Tibial nerve (tissue), 4 donors: ENCODE data around the gene KRT26.

Experiments
- EP300 ChIP-seq, 2 donors: sonication (generic); formaldehyde crosslinking; IDR thresholded peaks; one replicate each; pipeline ENCODE4 v1.6.1; 2017; ENCODE audit warnings: antibody characterized with exemption in 2 of 2, mild to moderate bottlenecking in 1 of 2
- POLR2A ChIP-seq, 2 donors: fragments of 450-650 bp; IDR thresholded peaks; one replicate each; pipeline ENCODE4 v1.6.1; 2017; ENCODE audit warnings: antibody characterized with exemption in 2 of 2, mild to moderate bottlenecking in 2 of 2, moderate library complexity in 2 of 2
- TF ChIP-seq, protein P1 (sequence below), 5 experiments: fragments of 200-600 bp in 3 of 5; fragments of 450-650 bp in 2 of 5; sonication (generic) in 3 of 5; IDR thresholded peaks; one replicate each; pipeline ENCODE4 v1.5.1; 2016 to 2019; ENCODE audit warnings: antibody characterized with exemption in 5 of 5, mild to moderate bottlenecking in 3 of 5, moderate library complexity in 2 of 5

GRCh38 chr17:40727447-40728231 lies 44.4 kb downstream of the KRT26 start:
- TF ChIP-seq EP300 (IDR thresholded peaks at IDR 0.05) (peak in 1 of 2 donors; percentile 71), POLR2A (IDR thresholded peaks at IDR 0.05) (no peak)
- TF ChIP-seq, protein P1, sequence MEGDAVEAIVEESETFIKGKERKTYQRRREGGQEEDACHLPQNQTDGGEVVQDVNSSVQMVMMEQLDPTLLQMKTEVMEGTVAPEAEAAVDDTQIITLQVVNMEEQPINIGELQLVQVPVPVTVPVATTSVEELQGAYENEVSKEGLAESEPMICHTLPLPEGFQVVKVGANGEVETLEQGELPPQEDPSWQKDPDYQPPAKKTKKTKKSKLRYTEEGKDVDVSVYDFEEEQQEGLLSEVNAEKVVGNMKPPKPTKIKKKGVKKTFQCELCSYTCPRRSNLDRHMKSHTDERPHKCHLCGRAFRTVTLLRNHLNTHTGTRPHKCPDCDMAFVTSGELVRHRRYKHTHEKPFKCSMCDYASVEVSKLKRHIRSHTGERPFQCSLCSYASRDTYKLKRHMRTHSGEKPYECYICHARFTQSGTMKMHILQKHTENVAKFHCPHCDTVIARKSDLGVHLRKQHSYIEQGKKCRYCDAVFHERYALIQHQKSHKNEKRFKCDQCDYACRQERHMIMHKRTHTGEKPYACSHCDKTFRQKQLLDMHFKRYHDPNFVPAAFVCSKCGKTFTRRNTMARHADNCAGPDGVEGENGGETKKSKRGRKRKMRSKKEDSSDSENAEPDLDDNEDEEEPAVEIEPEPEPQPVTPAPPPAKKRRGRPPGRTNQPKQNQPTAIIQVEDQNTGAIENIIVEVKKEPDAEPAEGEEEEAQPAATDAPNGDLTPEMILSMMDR (IDR thresholded peaks at IDR 0.05) = no peak
